Astrocyte (in vitro differentiated cells and primary cell): Measurements from ENCODE around the gene RTKN. TPM values are rescaled to one million over a fixed set of nuclear protein-coding genes. Genes with fewer than 3 reads are reported as not detected.
"Not testable (repeated sequence)": the region's sequence is repeated elsewhere in the genome, so short reads cannot be mapped to it uniquely, and the experiment has no call there.

ENCODE experiments used
- DNase-seq: peaks from one replicate; pipeline ENCODE4 v3.0.0-alpha.2; 2010; ENCODE audit warnings: low read depth
- FAIRE-seq: peaks from 2 replicates; lab custom pipeline; 2011; peaks lifted over from hg19 to GRCh38; lab: Jason Lieb, UNC
- H2AFZ ChIP-seq: 2 replicates; pipeline ENCODE4 v1.6.0; 2012; ENCODE audit warnings: low read depth, low read length, inconsistent platforms
- H3K27ac ChIP-seq: 2 replicates; pipeline ENCODE4 v1.5.1; 2011; ENCODE audit warnings: low read depth, low read length, inconsistent platforms
- H3K27me3 ChIP-seq: 2 replicates; pipeline ENCODE4 v1.6.0; 2011; ENCODE audit warnings: low read length, inconsistent platforms; ENCODE audit not compliant: insufficient read depth
- H3K36me3 ChIP-seq: 2 replicates; pipeline ENCODE4 v1.5.1; 2011; ENCODE audit warnings: low read length, inconsistent platforms; ENCODE audit not compliant: insufficient read depth
- H3K4me1 ChIP-seq: 2 replicates; pipeline ENCODE4 v1.5.1; 2011; ENCODE audit warnings: low read length, inconsistent platforms; ENCODE audit not compliant: insufficient read depth
- H3K4me2 ChIP-seq: 2 replicates; pipeline ENCODE4 v1.6.0; 2012; ENCODE audit warnings: low read length, inconsistent platforms
- H3K4me3 ChIP-seq: 2 replicates; pipeline ENCODE4 v1.5.1; 2011; ENCODE audit warnings: low read depth, mild to moderate bottlenecking, low read length, inconsistent platforms; ENCODE audit not compliant: insufficient read depth
- H3K79me2 ChIP-seq: 2 replicates; pipeline ENCODE4 v1.6.0; 2012; ENCODE audit warnings: mild to moderate bottlenecking, low read length, inconsistent platforms; ENCODE audit not compliant: insufficient read depth
- H3K9ac ChIP-seq: 2 replicates; pipeline ENCODE4 v1.6.0; 2012; ENCODE audit warnings: mild to moderate bottlenecking, low read length, inconsistent platforms
- H3K9me3 ChIP-seq: 2 replicates; pipeline ENCODE4 v1.5.1; 2012; ENCODE audit warnings: low read depth, mild to moderate bottlenecking, low read length, inconsistent platforms; ENCODE audit not compliant: insufficient read depth
- H4K20me1 ChIP-seq: 2 replicates; pipeline ENCODE4 v1.6.0; 2012; ENCODE audit warnings: low read length, inconsistent platforms; ENCODE audit not compliant: insufficient read depth
- H3K27ac Mint-ChIP-seq: one replicate; pipeline ENCODE4 v1.8.0; 2021; ENCODE audit warnings: mild to moderate bottlenecking, mixed read lengths; ENCODE audit not compliant: unreplicated experiment
- H3K27me3 Mint-ChIP-seq: one replicate; pipeline ENCODE4 v1.8.0; 2021; ENCODE audit warnings: low read depth, mixed read lengths; ENCODE audit not compliant: unreplicated experiment
- H3K36me3 Mint-ChIP-seq: one replicate; pipeline ENCODE4 v1.8.0; 2021; ENCODE audit warnings: low read depth, mixed read lengths; ENCODE audit not compliant: unreplicated experiment
- H3K4me1 Mint-ChIP-seq: one replicate; pipeline ENCODE4 v1.8.0; 2021; ENCODE audit warnings: low read depth, mixed read lengths; ENCODE audit not compliant: unreplicated experiment
- H3K4me3 Mint-ChIP-seq: one replicate; pipeline ENCODE4 v1.8.0; 2021; ENCODE audit warnings: mild to moderate bottlenecking, moderate library complexity, mixed read lengths; ENCODE audit not compliant: unreplicated experiment
- H3K9me3 Mint-ChIP-seq: one replicate; pipeline ENCODE4 v1.8.0; 2021; ENCODE audit warnings: mild to moderate bottlenecking, mixed read lengths; ENCODE audit not compliant: unreplicated experiment
- EZH2 ChIP-seq: IDR thresholded peaks from 2 replicates; pipeline ENCODE4 v1.6.1; 2012; ENCODE audit warnings: mild to moderate bottlenecking, low read length, inconsistent platforms; ENCODE audit not compliant: insufficient read depth
- total RNA-seq: library from RNA; stranded (reverse); gene quantifications from 2 replicates; pipeline ENCODE4 v1.2.1, GENCODE V29; 2021
- TF ChIP-seq, protein P1 (sequence below): IDR thresholded peaks from 2 replicates; pipeline ENCODE4 v1.5.1; 2011; ENCODE audit warnings: low read depth, mild to moderate bottlenecking, inconsistent platforms, low read length, moderate library complexity; ENCODE audit not compliant: insufficient read depth

RTKN gene
- total RNA-seq, 1 donor from 2014 or later: 41.6 TPM

GRCh38 chr2:74461187-74462053 lies 19.7 kb upstream of the RTKN start:
- no peak overlapping the region for H3K9ac ChIP-seq
- Mint-ChIP-seq H3K27me3 (no peaks in the 10 kb centered on the region), H3K4me3 (no peak overlapping the region), H3K4me1 (peaks cover 20% of the 10 kb centered on the region), H3K9me3 (no peaks in the 10 kb centered on the region), H3K36me3 (peaks cover 3% of the 10 kb centered on the region), H3K27ac (no peak overlapping the region)
- no peak for FAIRE-seq
- no peaks in the 10 kb centered on the region for H3K27me3 ChIP-seq
- peaks cover 4% of the 10 kb centered on the region for H3K36me3 ChIP-seq
- peaks cover 16% of the 10 kb centered on the region for H4K20me1 ChIP-seq
- no peak for DNase-seq
- H2AFZ ChIP-seq: no peak overlapping the region
- H3K9me3 ChIP-seq: no peaks in the 10 kb centered on the region
- peaks cover 52% of the 10 kb centered on the region for H3K79me2 ChIP-seq
- H3K4me1 ChIP-seq: peaks cover 17% of the 10 kb centered on the region
- no peak overlapping the region for H3K4me2 ChIP-seq
- H3K27ac ChIP-seq: no peak overlapping the region
- H3K4me3 ChIP-seq: no peak overlapping the region
- TF ChIP-seq, protein P1, sequence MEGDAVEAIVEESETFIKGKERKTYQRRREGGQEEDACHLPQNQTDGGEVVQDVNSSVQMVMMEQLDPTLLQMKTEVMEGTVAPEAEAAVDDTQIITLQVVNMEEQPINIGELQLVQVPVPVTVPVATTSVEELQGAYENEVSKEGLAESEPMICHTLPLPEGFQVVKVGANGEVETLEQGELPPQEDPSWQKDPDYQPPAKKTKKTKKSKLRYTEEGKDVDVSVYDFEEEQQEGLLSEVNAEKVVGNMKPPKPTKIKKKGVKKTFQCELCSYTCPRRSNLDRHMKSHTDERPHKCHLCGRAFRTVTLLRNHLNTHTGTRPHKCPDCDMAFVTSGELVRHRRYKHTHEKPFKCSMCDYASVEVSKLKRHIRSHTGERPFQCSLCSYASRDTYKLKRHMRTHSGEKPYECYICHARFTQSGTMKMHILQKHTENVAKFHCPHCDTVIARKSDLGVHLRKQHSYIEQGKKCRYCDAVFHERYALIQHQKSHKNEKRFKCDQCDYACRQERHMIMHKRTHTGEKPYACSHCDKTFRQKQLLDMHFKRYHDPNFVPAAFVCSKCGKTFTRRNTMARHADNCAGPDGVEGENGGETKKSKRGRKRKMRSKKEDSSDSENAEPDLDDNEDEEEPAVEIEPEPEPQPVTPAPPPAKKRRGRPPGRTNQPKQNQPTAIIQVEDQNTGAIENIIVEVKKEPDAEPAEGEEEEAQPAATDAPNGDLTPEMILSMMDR: no peak
- no peak for TF ChIP-seq EZH2

GRCh38 chr2:74460187-74460586 lies 18.4 kb upstream of the RTKN start:
- H3K4me3 ChIP-seq, DNase-seq, H3K36me3 ChIP-seq, H3K27me3 ChIP-seq, H3K27me3 Mint-ChIP-seq, H3K36me3 Mint-ChIP-seq, H3K9me3 Mint-ChIP-seq, FAIRE-seq, H2AFZ ChIP-seq, H3K9me3 ChIP-seq, H3K9ac ChIP-seq, H3K27ac ChIP-seq: not testable (repeated sequence)
- H3K4me1 Mint-ChIP-seq: peaks cover 23% of the 10 kb centered on the region
- Histone ChIP-seq H3K4me2 (peak overlapping the region; percentile 95), H4K20me1 (peaks cover 16% of the 10 kb centered on the region), H3K79me2 (peaks cover 49% of the 10 kb centered on the region), H3K4me1 (peaks cover 21% of the 10 kb centered on the region)
- peak overlapping the region; percentile 98 for H3K4me3 Mint-ChIP-seq
- peak overlapping the region; percentile 66 for H3K27ac Mint-ChIP-seq

DNA sequence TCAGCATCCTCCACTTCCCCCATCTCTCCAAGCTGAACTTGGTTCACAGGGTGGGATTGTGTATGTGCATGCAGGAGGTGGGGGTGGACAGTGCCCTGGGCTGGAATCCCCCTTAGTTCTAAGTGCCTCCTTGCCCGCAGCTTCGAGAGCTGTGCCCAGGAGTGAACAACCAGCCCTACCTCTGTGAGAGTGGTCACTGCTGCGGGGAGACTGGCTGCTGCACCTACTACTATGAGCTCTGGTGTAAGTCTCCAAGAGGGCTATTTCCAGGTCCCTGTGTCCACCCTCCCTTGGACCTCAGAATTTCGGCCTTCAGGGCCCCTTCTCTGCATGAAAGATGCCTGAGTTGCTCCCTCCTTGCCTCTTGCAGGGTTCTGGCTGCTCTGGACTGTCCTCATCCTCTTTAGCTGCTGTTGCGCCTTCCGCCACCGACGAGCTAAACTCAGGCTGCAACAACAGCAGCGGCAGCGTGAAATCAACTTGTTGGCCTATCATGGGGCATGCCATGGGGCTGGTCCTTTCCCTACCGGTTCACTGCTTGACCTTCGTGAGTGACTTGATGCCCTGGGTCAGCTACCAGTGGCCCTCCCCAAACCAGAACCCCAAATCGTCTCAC lies 17.9 kb upstream of the RTKN start:
- not testable (repeated sequence) for H3K27ac ChIP-seq, H3K36me3 ChIP-seq, H3K27me3 ChIP-seq, DNase-seq, H3K9me3 ChIP-seq, H3K27me3 Mint-ChIP-seq, H3K9me3 Mint-ChIP-seq, FAIRE-seq, H3K36me3 Mint-ChIP-seq, H2AFZ ChIP-seq
- Histone ChIP-seq H3K4me2 (peak overlapping the region; percentile 95), H3K79me2 (peaks cover 46% of the 10 kb centered on the region), H3K4me3 (peak overlapping the region; percentile 90), H4K20me1 (peaks cover 16% of the 10 kb centered on the region), H3K9ac (peak overlapping the region; percentile 89), H3K4me1 (peaks cover 22% of the 10 kb centered on the region)
- Mint-ChIP-seq H3K4me1 (peaks cover 24% of the 10 kb centered on the region), H3K4me3 (peak overlapping the region; percentile 98), H3K27ac (peak overlapping the region; percentile 93)
